ENCODE data around the gene CRADD.
"Not testable (repeated sequence)": the region's sequence is repeated elsewhere in the genome, so short reads cannot be mapped to it uniquely, and the experiment has no call there.

The CRADD gene

GRCh38 chr12:93753838-93754429, 76.8 kb downstream of the CRADD start:
- DNase-seq (ENCODE audit: low read depth) = no peak
- TF ChIP-seq, protein P1, sequence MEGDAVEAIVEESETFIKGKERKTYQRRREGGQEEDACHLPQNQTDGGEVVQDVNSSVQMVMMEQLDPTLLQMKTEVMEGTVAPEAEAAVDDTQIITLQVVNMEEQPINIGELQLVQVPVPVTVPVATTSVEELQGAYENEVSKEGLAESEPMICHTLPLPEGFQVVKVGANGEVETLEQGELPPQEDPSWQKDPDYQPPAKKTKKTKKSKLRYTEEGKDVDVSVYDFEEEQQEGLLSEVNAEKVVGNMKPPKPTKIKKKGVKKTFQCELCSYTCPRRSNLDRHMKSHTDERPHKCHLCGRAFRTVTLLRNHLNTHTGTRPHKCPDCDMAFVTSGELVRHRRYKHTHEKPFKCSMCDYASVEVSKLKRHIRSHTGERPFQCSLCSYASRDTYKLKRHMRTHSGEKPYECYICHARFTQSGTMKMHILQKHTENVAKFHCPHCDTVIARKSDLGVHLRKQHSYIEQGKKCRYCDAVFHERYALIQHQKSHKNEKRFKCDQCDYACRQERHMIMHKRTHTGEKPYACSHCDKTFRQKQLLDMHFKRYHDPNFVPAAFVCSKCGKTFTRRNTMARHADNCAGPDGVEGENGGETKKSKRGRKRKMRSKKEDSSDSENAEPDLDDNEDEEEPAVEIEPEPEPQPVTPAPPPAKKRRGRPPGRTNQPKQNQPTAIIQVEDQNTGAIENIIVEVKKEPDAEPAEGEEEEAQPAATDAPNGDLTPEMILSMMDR (IDR thresholded peaks at IDR 0.05; ENCODE audit: low read length, missing control alignments) = no peak
- H3K4me3 ChIP-seq (replicated peaks; ENCODE audit: low read depth, low read length) = no peak overlapping the region

DNA sequence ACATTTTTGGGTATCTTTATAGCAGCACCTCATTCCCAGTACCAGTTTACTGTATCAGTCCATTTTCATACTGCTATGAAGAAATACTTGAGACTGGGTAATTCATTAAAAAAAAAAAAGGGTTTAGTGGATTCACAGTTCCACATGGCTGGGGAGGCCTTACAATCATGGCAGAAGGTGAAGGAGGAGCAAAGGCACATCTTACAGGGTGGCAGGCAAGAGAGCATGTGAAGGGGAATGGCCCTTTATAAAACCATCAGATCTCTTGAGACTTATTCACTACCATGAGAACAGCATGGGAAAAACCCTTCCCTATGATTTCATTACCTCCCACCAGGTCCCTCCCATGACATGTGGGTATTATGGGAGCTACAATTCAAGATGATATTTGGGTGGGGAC, 77.7 kb downstream of the CRADD start:
- not testable (repeated sequence) for DNase-seq (ENCODE audit: low read depth); H3K4me3 ChIP-seq (replicated peaks; ENCODE audit: low read depth, low read length)

GRCh38 chr12:93756288-93756687, 79.1 kb downstream of the CRADD start:
- H3K4me3 ChIP-seq (replicated peaks; ENCODE audit: low read depth, low read length) = no peak overlapping the region
- DNase-seq (ENCODE audit: low read depth) = no peak
- TF ChIP-seq, protein P1 (IDR thresholded peaks at IDR 0.05; ENCODE audit: low read length, missing control alignments) = no peak

- TF ChIP-seq, protein P1 (IDR thresholded peaks at IDR 0.05; ENCODE audit: low read length, missing control alignments) = no peak
- no peak for DNase-seq (ENCODE audit: low read depth)
- no peak overlapping the region for H3K4me3 ChIP-seq (replicated peaks; ENCODE audit: low read depth, low read length)
Observed at GRCh38 chr12:93757792-93758694, 80.9 kb downstream of the CRADD start.

DNA sequence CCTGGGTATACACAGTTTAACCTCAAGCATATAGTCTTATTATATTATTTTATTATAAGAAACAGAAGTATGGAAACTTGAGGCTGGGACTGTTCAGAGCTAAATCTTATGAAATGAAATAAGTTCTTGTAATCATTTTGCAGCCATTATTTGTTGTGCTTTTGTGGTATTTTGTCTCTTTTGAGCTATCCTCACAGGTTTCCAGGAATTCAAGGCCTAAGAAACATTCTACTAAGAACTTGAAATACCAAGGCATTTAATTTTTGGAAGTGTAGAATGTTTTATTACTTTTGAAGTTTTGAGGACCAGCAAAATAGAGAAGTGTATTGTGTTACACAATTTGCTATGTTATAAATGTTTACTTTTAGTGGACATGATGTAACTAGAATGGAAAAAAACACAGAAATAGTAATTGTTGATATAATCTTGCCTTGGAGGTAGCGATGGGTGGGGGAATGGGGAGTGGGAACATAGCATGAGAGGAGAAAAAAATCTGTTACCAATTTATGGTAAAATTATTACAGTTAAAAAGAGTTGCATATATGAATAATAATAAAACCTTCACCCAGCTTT, 81.7 kb downstream of the CRADD start:
- H3K4me3 ChIP-seq (replicated peaks; ENCODE audit: low read depth, low read length) = no peak overlapping the region
- TF ChIP-seq, protein P1 (IDR thresholded peaks at IDR 0.05; ENCODE audit: low read length, missing control alignments) = no peak
- DNase-seq (ENCODE audit: low read depth) = no peak

DNA sequence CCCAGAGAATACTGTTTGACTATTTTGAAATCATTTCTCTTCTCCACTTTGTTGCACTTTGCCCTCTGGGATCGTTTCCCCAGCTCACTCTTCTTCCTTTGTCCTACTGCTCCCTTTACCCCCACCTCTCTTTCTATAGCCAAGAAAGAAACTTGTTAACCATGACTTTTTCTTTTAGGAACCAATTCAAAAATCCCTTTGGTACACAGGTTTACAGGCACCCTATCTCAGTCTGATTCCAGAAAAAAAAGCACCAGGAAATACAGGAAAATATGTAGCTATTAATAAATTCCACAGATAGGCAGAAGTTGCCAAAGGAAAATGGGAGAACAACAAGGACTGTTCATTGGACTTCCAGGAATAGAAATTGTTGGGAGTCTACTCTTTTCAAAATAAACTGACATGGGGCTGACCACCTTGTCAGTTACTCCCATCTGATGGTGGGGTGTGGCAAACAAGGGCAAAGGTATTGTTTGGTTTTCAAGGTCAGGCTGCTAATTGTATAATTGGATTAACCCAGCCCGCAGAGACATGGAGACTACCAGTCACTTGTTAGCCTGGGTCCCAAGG, 82.4 kb downstream of the CRADD start:
- TF ChIP-seq, protein P1 (IDR thresholded peaks at IDR 0.05; ENCODE audit: low read length, missing control alignments) = no peak
- H3K4me3 ChIP-seq (replicated peaks; ENCODE audit: low read depth, low read length) = no peak overlapping the region
- no peak for DNase-seq (ENCODE audit: low read depth)

DNA sequence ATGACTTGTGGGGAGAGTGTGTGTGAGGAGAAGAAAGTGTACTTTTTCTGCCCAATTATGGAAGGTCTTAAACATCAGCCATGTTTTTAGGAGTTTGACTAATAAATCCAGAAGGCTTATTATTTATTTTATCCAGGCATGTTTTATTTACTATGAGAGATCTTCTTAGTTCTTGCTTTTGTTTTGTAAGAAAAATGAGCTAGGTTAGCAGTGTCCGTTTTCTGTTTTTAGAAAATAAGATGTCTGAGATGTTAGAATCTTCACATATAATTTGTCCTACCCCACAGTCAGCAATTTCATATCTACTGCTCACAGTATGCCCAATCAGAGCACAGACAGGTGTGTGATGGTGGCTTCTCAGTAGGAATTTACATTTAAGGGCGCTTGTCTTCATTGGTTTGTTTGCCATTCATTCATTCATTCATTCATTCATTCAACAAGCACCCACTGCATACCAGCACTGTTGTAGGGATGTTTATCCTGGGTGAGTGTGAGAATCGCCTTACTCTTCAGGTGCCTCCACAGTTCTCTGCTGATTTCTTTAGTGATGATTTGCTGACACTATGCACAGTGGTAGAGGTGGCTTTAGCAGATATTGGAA, 83.2 kb downstream of the CRADD start:
- TF ChIP-seq, protein P1 (IDR thresholded peaks at IDR 0.05; ENCODE audit: low read length, missing control alignments) = no peak
- no peak overlapping the region for H3K4me3 ChIP-seq (replicated peaks; ENCODE audit: low read depth, low read length)

More for the DNA sequence above, 83.2 kb downstream of the CRADD start:
- no peak for DNase-seq (ENCODE audit: low read depth)
